ENCODE results near the gene NCKAP5. TPM values are rescaled to one million over a fixed set of nuclear protein-coding genes. Genes with fewer than 3 reads are reported as not detected.
"Not testable (repeated sequence)": the region's sequence is repeated elsewhere in the genome, so short reads cannot be mapped to it uniquely, and the experiment has no call there.

Gene NCKAP5
- total and polyA plus RNA-seq, 8 donors: 4.0 to 22.1 (median 14.4) TPM

DNA sequence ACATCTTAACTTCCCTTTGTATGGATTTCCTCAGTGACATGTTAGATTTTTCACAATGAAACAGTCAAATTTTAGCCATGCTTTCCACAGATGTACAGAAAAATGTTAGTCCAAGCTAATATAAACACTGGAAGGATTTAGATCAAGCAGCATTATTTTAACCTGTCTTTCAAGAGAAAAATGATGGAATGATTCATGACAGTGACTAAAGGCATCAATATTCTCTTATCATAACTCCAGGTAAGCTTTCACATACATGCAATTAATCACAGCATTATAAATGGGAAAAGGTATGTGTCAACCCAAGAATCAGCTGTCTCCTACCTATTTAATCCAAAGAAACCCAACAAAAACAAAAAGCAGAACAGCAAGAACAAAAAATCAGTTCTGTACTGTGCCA lies 92.7 kb downstream of the NCKAP5 start:
- TF ChIP-seq, protein P1, sequence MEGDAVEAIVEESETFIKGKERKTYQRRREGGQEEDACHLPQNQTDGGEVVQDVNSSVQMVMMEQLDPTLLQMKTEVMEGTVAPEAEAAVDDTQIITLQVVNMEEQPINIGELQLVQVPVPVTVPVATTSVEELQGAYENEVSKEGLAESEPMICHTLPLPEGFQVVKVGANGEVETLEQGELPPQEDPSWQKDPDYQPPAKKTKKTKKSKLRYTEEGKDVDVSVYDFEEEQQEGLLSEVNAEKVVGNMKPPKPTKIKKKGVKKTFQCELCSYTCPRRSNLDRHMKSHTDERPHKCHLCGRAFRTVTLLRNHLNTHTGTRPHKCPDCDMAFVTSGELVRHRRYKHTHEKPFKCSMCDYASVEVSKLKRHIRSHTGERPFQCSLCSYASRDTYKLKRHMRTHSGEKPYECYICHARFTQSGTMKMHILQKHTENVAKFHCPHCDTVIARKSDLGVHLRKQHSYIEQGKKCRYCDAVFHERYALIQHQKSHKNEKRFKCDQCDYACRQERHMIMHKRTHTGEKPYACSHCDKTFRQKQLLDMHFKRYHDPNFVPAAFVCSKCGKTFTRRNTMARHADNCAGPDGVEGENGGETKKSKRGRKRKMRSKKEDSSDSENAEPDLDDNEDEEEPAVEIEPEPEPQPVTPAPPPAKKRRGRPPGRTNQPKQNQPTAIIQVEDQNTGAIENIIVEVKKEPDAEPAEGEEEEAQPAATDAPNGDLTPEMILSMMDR (IDR thresholded peaks at IDR 0.05): no peak
- ATAC-seq (no peak), DNase-seq (no peak)
- H3K4me1 ChIP-seq: no peaks in the 10 kb centered on the region
- H3K4me3 ChIP-seq: no peak overlapping the region
- H3K27ac ChIP-seq: no peak overlapping the region
- H3K27me3 ChIP-seq: no peaks in the 10 kb centered on the region
- H3K9me3 ChIP-seq: no peaks in the 10 kb centered on the region
- intact Hi-C loops (cut with DNase I): no loop called here
- no peaks in the 10 kb centered on the region for H3K36me3 ChIP-seq

DNA sequence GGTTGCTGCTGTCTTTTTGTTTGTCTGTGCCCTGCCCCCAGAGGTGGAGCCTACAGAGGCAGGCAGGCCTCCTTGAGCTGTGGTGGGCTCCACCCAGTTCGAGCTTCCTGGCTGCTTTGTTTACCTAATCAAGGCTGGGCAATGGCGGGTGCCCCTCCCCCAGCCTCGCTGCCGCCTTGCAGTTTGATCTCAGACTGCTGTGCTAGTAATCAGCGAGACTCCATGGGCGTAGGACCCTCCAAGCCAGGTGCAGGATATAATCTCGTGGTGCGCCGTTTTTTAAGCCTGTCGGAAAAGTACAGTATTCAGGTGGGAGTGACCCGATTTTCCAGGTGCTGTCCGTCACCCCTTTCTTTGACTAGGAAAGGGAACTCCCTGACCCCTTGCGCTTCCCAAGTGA lies 97.8 kb downstream of the NCKAP5 start:
- H3K27ac ChIP-seq; intact Hi-C loops (cut with DNase I); H3K4me3 ChIP-seq; H3K9me3 ChIP-seq; H3K36me3 ChIP-seq; ATAC-seq; DNase-seq; H3K4me1 ChIP-seq; H3K27me3 ChIP-seq: not testable (repeated sequence)

DNA sequence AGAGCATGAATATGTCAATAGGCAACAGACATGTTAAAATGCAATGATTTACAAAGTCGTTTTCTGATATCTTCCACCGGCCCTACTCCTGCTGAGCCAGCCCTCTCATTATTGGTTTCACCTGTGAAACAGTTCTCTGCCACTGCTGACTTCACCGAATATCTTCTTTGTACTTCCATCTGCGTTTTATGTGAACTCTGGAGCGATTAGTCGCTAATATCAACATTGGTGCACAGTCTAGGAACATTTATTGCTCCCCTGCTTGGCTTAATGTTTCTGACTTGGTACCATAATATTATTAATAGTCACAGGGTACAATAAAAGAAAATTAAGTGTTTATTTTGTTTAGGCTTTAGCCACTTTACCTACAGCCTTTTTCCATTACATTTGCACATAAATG lies 105.5 kb downstream of the NCKAP5 start:
- TF ChIP-seq, protein P1 (IDR thresholded peaks at IDR 0.05): no peak
- H3K4me1 ChIP-seq: no peaks in the 10 kb centered on the region
- no peaks in the 10 kb centered on the region for H3K9me3 ChIP-seq
- ATAC-seq (no peak), DNase-seq (no peak)
- no peak overlapping the region for H3K4me3 ChIP-seq
- intact Hi-C loops (cut with DNase I): no loop called here
- no peaks in the 10 kb centered on the region for H3K27me3 ChIP-seq
- no peaks in the 10 kb centered on the region for H3K36me3 ChIP-seq
- no peak overlapping the region for H3K27ac ChIP-seq

DNA sequence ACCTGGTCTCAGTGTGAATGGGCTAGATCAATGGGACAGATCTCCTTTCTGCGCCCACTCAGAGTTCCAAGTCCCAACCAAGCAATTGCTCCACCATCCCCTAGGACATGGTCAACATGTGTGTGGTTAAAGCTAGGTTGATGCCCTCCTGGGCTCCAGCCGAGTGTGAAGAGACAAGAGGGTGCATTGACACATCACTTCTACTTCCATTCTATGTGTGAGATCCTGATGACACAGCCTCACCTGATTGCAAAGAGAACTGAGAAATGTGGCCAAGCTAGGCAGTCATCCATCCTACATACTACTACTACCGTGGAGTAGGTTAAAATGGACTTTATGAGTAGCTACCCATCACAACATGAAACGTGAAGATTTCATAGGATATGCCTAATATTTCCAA lies 106.8 kb downstream of the NCKAP5 start:
- Histone ChIP-seq H3K36me3 (no peaks in the 10 kb centered on the region), H3K27me3 (no peaks in the 10 kb centered on the region), H3K9me3 (no peaks in the 10 kb centered on the region), H3K4me1 (no peaks in the 10 kb centered on the region), H3K27ac (no peak overlapping the region), H3K4me3 (no peak overlapping the region)
- TF ChIP-seq, protein P1 (IDR thresholded peaks at IDR 0.05): no peak
- DNase-seq (no peak), ATAC-seq (no peak)
- intact Hi-C loops (cut with DNase I): no loop called here

DNA sequence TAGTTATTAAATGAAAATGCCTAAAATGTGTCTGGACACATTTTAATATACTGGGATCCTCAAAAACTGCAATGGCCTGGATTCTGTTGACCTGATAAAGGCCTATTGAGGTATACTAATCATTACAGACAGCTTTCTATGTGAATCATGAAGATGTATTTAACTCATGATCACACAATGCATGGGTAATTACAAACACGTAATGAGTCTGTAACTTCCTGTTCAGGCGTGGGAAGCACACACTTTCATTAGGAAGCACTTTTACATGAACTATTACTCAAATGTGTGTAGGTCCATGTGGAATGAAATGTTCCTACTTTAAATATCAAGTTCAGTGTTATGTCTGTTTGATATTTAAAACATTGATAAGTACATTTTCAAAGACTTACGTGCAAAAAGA lies 108.7 kb downstream of the NCKAP5 start:
- TF ChIP-seq, protein P1 (IDR thresholded peaks at IDR 0.05): no peak
- no peak for DNase-seq
- Histone ChIP-seq H3K4me1 (no peaks in the 10 kb centered on the region), H3K27me3 (no peaks in the 10 kb centered on the region), H3K9me3 (no peaks in the 10 kb centered on the region), H3K27ac (no peak overlapping the region), H3K36me3 (no peaks in the 10 kb centered on the region), H3K4me3 (no peak overlapping the region)
- ATAC-seq: no peak
- intact Hi-C loops (cut with DNase I): no loop called here

DNA sequence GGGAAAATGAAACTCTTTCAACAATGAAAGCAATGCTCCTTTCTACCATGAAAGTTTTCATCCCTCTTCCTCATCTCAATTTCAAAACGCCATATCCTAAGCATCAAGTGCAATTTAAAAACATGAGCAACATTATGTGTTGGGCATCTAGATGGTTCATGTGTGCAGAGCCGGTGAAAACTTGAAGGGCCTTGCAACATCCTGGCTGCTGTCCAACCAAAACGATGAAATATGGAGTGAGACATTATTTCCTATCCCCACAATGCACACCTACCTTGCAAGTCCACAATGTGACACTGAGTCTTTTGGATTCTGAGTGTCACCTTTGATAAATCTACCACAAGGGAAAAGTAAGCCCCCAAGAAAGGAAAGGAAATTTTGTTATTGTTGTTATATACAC lies 110.0 kb downstream of the NCKAP5 start:
- Histone ChIP-seq H3K36me3 (no peaks in the 10 kb centered on the region), H3K27ac (no peak overlapping the region), H3K9me3 (no peaks in the 10 kb centered on the region), H3K4me1 (no peaks in the 10 kb centered on the region), H3K27me3 (no peaks in the 10 kb centered on the region), H3K4me3 (no peak overlapping the region)
- TF ChIP-seq, protein P1 (IDR thresholded peaks at IDR 0.05): no peak
- no peak for ATAC-seq
- intact Hi-C loops (cut with DNase I): no loop called here
- no peak for DNase-seq
